ENCODE results near the gene RBM18. TPM values are rescaled to one million over a fixed set of nuclear protein-coding genes. Genes with fewer than 3 reads are reported as not detected.

RBM18 gene
- total RNA-seq, 4 donors from 2014 or later = 10.1 to 14.6 (median 13.3) TPM

GRCh38 chr9:122205176-122205575, 59.5 kb downstream of the RBM18 start:
- intact Hi-C loops (cut with DNase I) = no loop called here
- 98% methylated on average over 6 of the region's 8 CpGs for WGBS
- H3K4me3 ChIP-seq = no peak overlapping the region
- H3K9me3 ChIP-seq = no peaks in the 10 kb centered on the region
- H3K36me3 ChIP-seq = no peaks in the 10 kb centered on the region
- no peak overlapping the region for H3K27ac ChIP-seq (replicated peaks in 1 of 4)
- H3K27me3 ChIP-seq = peaks cover 0 to 16% (median 0%) of the 10 kb centered on the region in 4 donors
- no peak for DNase-seq (ENCODE audit: extremely low spot score)
- no peak for TF ChIP-seq POLR2AphosphoS5 (IDR thresholded peaks at IDR 0.05)
- TF ChIP-seq CTCF (IDR thresholded peaks at IDR 0.05) = no peak
- TF ChIP-seq EP300 (IDR thresholded peaks at IDR 0.05) = no peak
- no peak for TF ChIP-seq POLR2A (IDR thresholded peaks at IDR 0.05; ENCODE audit: low read depth)
- H3K4me1 ChIP-seq = no peaks in the 10 kb centered on the region

- H3K9me3 ChIP-seq = no peaks in the 10 kb centered on the region
- no peaks in the 10 kb centered on the region for H3K4me1 ChIP-seq
- no peaks in the 10 kb centered on the region for H3K36me3 ChIP-seq
- H3K27ac ChIP-seq (replicated peaks in 1 of 4) = no peak overlapping the region
- no peak for TF ChIP-seq EP300 (IDR thresholded peaks at IDR 0.05)
- TF ChIP-seq CTCF (IDR thresholded peaks at IDR 0.05) = no peak
- TF ChIP-seq POLR2A (IDR thresholded peaks at IDR 0.05; ENCODE audit: low read depth) = no peak
- TF ChIP-seq POLR2AphosphoS5 (IDR thresholded peaks at IDR 0.05) = no peak
- DNase-seq (ENCODE audit: extremely low spot score) = no peak
- WGBS = 86% methylated on average over 12 of the region's 12 CpGs
- intact Hi-C loops (cut with DNase I) = no loop called here
- peaks cover 0 to 12% (median 0%) of the 10 kb centered on the region in 4 donors for H3K27me3 ChIP-seq
- no peak overlapping the region for H3K4me3 ChIP-seq
Measured at GRCh38 chr9:122204491-122204890, 60.1 kb downstream of the RBM18 start.

GRCh38 chr9:122204055-122204454, 60.6 kb downstream of the RBM18 start:
- intact Hi-C loops (cut with DNase I) = no loop called here
- Histone ChIP-seq H3K9me3 (no peaks in the 10 kb centered on the region), H3K4me3 (no peak overlapping the region), H3K4me1 (no peaks in the 10 kb centered on the region), H3K27ac (replicated peaks in 1 of 4) (no peak overlapping the region), H3K27me3 (peaks cover 0 to 10% (median 0%) of the 10 kb centered on the region in 4 donors), H3K36me3 (no peaks in the 10 kb centered on the region)
- WGBS = 87% methylated on average over 5 of the region's 5 CpGs
- TF ChIP-seq EP300 (IDR thresholded peaks at IDR 0.05) (no peak), POLR2AphosphoS5 (IDR thresholded peaks at IDR 0.05) (no peak), CTCF (IDR thresholded peaks at IDR 0.05) (no peak), POLR2A (IDR thresholded peaks at IDR 0.05; ENCODE audit: low read depth) (no peak)
- no peak for DNase-seq (ENCODE audit: extremely low spot score)

- intact Hi-C loops (cut with DNase I) = no loop called here
- no peak overlapping the region for H3K27ac ChIP-seq (replicated peaks in 1 of 4)
- H3K27me3 ChIP-seq = peaks cover 0 to 19% (median 0%) of the 10 kb centered on the region in 4 donors
- no peaks in the 10 kb centered on the region for H3K4me1 ChIP-seq
- no peaks in the 10 kb centered on the region for H3K9me3 ChIP-seq
- 79% methylated on average over 3 of the region's 3 CpGs for WGBS
- no peaks in the 10 kb centered on the region for H3K36me3 ChIP-seq
- TF ChIP-seq POLR2AphosphoS5 (IDR thresholded peaks at IDR 0.05) = no peak
- no peak for TF ChIP-seq EP300 (IDR thresholded peaks at IDR 0.05)
- TF ChIP-seq POLR2A (IDR thresholded peaks at IDR 0.05; ENCODE audit: low read depth) = no peak
- no peak for TF ChIP-seq CTCF (IDR thresholded peaks at IDR 0.05)
- no peak for DNase-seq (ENCODE audit: extremely low spot score)
- H3K4me3 ChIP-seq = no peak overlapping the region
Measured at GRCh38 chr9:122202111-122202510, 62.5 kb downstream of the RBM18 start.

DNA sequence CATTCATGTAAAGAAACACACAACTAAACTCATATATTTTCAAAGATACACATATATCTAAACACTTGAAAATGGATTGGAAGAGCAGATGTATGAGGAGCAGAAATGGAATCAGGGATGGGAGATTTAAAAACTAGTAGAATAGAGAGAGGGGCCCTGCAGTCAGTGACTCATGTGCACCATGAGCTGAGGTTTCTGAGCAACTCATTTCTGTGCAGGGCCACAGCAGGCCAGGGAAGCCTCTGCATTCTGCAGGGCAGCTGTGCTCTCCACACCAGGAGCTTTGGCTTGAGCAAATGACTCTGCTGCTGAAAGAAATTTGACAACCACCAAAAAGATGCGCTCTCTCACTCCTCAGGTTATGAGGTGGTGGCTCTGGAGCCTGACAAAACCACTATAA, 63.0 kb downstream of the RBM18 start:
- no peak for DNase-seq (ENCODE audit: extremely low spot score)

More for the DNA sequence above, 63.0 kb downstream of the RBM18 start:
- Histone ChIP-seq H3K27me3 (peaks cover 0 to 15% (median 0%) of the 10 kb centered on the region in 4 donors), H3K4me1 (no peaks in the 10 kb centered on the region), H3K36me3 (no peaks in the 10 kb centered on the region), H3K27ac (replicated peaks in 1 of 4) (no peak overlapping the region), H3K9me3 (no peaks in the 10 kb centered on the region), H3K4me3 (no peak overlapping the region)
- no peak for TF ChIP-seq POLR2AphosphoS5 (IDR thresholded peaks at IDR 0.05)
- intact Hi-C loops (cut with DNase I) = no loop called here
- WGBS = 100% methylated on average over 1 of the region's 1 CpG

Data from esophagus muscularis mucosa (tissue), 4 donors.